PFSK-1 (cell line): ENCODE measurements around the gene STAT4.

Source experiments
- REST ChIP-seq, 2 experiments: IDR thresholded peaks; 2 replicates each; pipeline versions ENCODE4 v1.6.1 to v1.8.0; 2011 to 2012; ENCODE audit warnings: low read depth in 2 of 2, low read length in 2 of 2, control low read depth in 1 of 2, inconsistent platforms in 1 of 2, mild to moderate bottlenecking in 1 of 2, moderate library complexity in 1 of 2; ENCODE audit not compliant: insufficient read depth in 1 of 2
- SIN3A ChIP-seq: IDR thresholded peaks from 2 replicates; pipeline ENCODE4 v1.6.1; 2012; ENCODE audit warnings: mild to moderate bottlenecking, low read length, moderate library complexity, borderline replicate concordance; ENCODE audit not compliant: insufficient read depth

DNA sequence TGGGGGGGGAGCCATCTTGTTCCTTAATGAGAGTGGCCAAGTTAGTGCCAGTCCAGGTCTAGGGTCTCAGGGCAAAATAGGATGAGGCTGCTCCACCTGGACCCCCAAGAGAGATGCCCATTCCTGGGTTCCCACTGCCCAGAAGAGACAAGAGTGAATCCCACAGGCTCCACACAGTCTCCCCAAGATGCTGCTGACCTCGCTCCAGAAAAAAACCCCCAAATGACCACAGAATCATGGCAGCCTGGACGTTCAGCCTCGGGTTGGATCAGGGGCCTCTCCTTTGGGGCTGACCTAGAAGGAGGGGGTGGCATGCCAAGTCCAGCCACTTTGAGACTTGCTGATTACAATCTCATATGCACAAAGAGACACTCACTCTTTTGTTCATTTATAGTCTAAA is 161.9 kb downstream of the STAT4 start:
- TF ChIP-seq SIN3A (no peak), REST (IDR thresholded peaks at IDR 0.05; ENCODE audit: insufficient read depth in 1 of 2, low read depth in 2 of 2, low read length in 2 of 2) (no peak)
